Suprapubic skin (tissue), 4 donors: Measurements from ENCODE around the gene CD163. TPM values are rescaled to one million over a fixed set of nuclear protein-coding genes. Genes with fewer than 3 reads are reported as not detected.

Source experiments
- total RNA-seq, 4 donors: library from RNA; depleted of rRNA; stranded (reverse); fragments of >200 nt; gene quantifications; one replicate each; pipeline ENCODE4 v1.1.0, GENCODE V29; 2016

The CD163 gene
- total RNA-seq, 4 donors from 2014 or later = 12.9 to 22.0 (median 16.7) TPM

Other genes starting within 250 kb of the CD163 start
- gene ACSM4, start 199.7 kb downstream of the CD163 start, total RNA-seq = not detected
- gene CD163L1, start 59.6 kb downstream of the CD163 start, total RNA-seq = 1 to 10 TPM in 3 of 4 donors, under 1 TPM in 1; 0.32 to 4.7 (median 2.1) TPM
- not detected for gene APOBEC1, start 162.1 kb upstream of the CD163 start, total RNA-seq
- not detected for gene GDF3, start 192.0 kb upstream of the CD163 start, total RNA-seq
- gene DPPA3, start 207.7 kb upstream of the CD163 start, total RNA-seq = not detected
- gene CLEC4C, start 243.6 kb upstream of the CD163 start, total RNA-seq = not detected